ENCODE data around the gene PAK5.

DNA sequence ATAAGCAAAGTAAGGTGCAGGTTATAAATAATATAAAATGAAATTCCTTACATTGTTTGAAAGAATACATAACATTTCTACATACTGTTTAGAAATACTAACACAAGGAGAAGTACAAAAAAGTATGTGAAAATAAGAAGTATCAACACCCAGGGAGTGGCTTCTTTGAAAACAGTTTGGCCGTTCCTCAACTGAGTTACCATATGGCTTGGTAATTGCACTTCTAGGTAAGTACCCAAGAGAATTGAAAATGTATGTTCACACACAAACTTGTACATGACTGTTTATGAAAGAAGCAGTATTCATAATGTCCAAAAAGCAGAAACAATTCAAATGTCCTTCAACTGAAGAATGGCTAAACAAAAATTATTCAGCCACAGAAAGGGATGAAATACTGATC lies 30.7 kb downstream of the PAK5 start:
- TF ChIP-seq POLR2A (conservative IDR thresholded peaks at IDR 0.05), result no peak
- TF ChIP-seq BHLHE40 (IDR thresholded peaks at IDR 0.05; ENCODE audit: low read length), result no peak
- TF ChIP-seq, protein P1, sequence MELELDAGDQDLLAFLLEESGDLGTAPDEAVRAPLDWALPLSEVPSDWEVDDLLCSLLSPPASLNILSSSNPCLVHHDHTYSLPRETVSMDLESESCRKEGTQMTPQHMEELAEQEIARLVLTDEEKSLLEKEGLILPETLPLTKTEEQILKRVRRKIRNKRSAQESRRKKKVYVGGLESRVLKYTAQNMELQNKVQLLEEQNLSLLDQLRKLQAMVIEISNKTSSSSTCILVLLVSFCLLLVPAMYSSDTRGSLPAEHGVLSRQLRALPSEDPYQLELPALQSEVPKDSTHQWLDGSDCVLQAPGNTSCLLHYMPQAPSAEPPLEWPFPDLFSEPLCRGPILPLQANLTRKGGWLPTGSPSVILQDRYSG (tag; conservative IDR thresholded peaks at IDR 0.05; ENCODE audit: low read depth), result no peak
- no peak for TF ChIP-seq STAT6 (CRISPR knock-in tag; IDR thresholded peaks at IDR 0.05)
- TF ChIP-seq MXI1 (IDR thresholded peaks at IDR 0.05; ENCODE audit: low read depth, low read length), result no peak
- no peak for TF ChIP-seq MYC (IDR thresholded peaks at IDR 0.05; ENCODE audit: low read depth, low read length)
- TF ChIP-seq MYC (CRISPR knock-in tag; IDR thresholded peaks at IDR 0.05; ENCODE audit: borderline replicate concordance, low read depth), result no peak
- TF ChIP-seq GABPA (tag; conservative IDR thresholded peaks at IDR 0.05; ENCODE audit: low read depth), result no peak
- TF ChIP-seq, protein P2, sequence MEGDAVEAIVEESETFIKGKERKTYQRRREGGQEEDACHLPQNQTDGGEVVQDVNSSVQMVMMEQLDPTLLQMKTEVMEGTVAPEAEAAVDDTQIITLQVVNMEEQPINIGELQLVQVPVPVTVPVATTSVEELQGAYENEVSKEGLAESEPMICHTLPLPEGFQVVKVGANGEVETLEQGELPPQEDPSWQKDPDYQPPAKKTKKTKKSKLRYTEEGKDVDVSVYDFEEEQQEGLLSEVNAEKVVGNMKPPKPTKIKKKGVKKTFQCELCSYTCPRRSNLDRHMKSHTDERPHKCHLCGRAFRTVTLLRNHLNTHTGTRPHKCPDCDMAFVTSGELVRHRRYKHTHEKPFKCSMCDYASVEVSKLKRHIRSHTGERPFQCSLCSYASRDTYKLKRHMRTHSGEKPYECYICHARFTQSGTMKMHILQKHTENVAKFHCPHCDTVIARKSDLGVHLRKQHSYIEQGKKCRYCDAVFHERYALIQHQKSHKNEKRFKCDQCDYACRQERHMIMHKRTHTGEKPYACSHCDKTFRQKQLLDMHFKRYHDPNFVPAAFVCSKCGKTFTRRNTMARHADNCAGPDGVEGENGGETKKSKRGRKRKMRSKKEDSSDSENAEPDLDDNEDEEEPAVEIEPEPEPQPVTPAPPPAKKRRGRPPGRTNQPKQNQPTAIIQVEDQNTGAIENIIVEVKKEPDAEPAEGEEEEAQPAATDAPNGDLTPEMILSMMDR (IDR thresholded peaks at IDR 0.05 in 2 of 3, conservative IDR thresholded peaks at IDR 0.05 in 1 of 3; ENCODE audit: insufficient read depth in 2 of 3, low read depth in 1 of 3, low read length in 3 of 3), result no peak
- TF ChIP-seq SMC3 (conservative IDR thresholded peaks at IDR 0.05; ENCODE audit: insufficient read depth, low read depth, low read length), result no peak
- TF ChIP-seq CBX8 (IDR thresholded peaks at IDR 0.05; ENCODE audit: borderline replicate concordance, extremely low read depth, low read depth, low read length, poor library complexity, severe bottlenecking), result no peak
- no peak for TF ChIP-seq KLF10 (CRISPR knock-in tag; IDR thresholded peaks at IDR 0.05)
- TF ChIP-seq, protein P3, sequence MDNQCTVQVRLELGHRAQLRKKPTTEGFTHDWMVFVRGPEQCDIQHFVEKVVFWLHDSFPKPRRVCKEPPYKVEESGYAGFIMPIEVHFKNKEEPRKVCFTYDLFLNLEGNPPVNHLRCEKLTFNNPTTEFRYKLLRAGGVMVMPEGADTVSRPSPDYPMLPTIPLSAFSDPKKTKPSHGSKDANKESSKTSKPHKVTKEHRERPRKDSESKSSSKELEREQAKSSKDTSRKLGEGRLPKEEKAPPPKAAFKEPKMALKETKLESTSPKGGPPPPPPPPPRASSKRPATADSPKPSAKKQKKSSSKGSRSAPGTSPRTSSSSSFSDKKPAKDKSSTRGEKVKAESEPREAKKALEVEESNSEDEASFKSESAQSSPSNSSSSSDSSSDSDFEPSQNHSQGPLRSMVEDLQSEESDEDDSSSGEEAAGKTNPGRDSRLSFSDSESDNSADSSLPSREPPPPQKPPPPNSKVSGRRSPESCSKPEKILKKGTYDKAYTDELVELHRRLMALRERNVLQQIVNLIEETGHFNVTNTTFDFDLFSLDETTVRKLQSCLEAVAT (IDR thresholded peaks at IDR 0.05), result no peak
